AG08395 (cell line): ENCODE data around the gene ATP6V1F.

Experiments used
- DNase-seq: peaks from one replicate; pipeline ENCODE4 v3.0.0; 2012; ENCODE audit warnings: mixed read lengths, low spot score

ATP6V1F gene, protein sequence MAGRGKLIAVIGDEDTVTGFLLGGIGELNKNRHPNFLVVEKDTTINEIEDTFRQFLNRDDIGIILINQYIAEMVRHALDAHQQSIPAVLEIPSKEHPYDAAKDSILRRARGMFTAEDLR

DNA sequence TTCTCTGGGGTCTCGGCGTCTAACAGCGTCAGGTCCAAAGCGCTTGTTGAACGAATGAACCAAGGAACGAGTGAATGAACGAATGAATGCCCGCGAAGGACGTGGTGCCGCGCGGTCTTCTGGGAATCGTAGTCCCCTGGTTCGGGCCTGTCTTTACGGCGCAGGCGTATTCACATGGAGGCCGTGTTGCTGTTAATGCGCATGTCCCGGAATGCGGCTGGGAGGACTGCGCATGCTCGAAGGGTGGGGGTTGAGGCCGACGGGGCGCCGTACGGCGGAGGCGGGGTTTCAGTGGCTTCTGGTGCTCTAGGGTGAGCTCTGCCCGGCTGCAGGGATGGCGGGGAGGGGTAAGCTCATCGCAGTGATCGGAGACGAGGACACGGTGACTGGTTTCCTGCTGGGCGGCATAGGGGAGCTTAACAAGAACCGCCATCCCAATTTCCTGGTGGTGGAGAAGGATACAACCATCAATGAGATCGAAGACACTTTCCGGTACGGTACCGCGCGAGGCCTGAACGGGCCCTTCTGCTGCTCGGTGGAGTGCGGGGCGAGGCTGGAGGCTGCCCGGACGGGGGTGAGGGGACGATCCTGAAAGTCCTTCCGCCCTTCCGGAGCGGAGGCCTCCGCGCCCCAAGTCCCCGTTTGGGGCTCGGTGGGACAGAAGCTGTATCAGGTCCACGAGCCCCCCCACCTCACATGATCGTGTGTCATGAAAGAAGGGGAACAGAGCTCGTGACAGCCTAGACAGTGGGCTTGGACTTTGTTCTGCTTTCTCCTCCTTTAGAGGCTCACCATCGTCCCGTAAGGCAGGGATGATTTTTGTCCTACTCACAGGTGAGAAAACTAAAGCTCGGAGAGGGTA, at the start of gene ATP6V1F:
ATP6V1F (plus strand) TSS at position 286 of the 862 bp plus-strand sequence; CDS start at position 335, 49 bp downstream.
- peak; percentile 100 for DNase-seq

DNA sequence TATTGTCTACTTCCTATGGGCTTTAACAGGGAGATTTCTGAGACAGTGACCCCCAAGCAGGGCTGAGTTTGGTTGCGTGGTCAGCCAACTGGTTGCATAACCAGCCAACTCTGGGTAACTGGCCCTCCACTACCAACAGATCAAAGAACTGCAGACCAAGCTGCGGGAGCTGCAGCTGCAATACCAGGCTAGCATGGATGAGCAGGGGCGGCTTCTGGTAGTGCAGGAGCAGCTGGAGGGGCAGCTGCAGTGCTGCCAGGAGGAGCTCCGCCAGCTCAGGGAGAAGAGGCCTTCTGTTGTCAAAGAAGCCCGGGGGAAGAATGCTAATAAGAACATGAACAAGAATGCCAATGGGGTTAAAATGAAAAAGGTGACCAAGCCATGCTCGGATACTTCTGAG, 48.2 kb upstream of the ATP6V1F start:
- no peak for DNase-seq

DNA sequence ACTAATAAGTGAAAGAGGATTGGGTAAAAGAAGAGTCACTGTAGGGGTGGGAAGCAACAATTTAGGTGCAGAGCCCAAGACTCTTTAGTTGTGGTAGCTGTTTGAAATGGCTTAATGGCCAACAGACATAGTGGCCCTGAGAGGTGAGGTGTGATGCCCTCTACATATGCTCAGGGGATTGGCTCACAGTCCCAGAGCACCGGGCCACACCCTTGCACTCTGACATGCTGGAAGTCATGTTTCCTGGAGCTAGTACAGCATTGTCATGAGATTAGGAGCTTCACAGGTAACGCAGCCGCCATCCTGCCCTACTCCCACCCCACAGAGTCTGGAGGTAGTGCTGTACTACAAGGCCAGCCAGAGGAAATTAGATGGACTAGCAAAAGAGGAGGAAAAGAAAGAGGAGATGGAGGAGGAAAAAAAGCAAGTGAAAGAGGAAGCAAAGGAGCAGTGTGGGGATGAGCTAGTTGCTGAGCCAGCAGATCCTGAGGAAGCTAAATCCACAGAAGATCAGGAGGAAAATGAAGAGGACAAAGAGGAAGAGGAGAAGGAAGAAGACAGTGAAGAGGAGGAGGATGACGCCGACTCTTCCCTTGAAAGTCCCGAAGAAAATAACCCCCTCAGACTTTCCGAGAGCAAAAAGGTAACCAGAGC, 47.2 kb upstream of the ATP6V1F start:
- no peak for DNase-seq

DNA sequence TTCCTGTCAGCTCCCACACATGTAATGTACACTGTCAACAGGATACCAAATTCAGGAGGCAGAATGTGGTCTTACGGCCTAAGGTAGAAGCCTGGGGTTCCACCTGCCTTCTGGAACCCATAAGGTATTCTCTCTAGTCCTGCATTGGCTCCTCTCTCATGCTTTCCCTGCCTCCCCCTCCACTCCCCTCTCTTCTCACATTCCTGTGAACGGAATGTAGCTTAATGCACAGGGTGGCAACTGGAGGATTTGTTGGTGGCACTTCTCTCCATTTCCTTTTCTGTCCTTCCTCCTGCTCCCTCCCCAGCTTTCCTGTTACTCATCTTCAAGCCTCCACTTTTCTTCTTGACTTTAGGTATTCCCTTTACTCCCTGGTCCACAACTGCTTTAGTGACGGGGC, 44.0 kb upstream of the ATP6V1F start:
- no peak for DNase-seq

DNA sequence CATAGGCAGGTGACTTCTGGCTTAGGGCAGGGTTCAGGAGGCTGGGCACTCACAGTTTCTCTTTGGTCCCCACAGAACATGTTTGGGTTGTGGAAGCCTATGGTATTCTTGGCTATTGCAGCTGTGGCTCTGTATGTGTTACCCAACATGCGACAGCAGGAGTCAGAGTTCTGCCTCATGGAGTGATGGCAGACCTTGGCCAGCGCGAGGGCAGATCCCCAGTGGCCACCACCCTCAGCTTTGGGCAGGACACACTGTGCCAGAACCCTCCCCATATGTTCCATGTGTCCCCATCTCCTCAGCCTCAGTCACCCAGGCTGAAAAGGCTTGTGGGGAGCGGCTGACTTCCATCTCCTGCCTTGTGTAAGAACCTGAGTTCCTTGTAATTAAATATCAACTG, 40.9 kb upstream of the ATP6V1F start:
- DNase-seq = no peak

DNA sequence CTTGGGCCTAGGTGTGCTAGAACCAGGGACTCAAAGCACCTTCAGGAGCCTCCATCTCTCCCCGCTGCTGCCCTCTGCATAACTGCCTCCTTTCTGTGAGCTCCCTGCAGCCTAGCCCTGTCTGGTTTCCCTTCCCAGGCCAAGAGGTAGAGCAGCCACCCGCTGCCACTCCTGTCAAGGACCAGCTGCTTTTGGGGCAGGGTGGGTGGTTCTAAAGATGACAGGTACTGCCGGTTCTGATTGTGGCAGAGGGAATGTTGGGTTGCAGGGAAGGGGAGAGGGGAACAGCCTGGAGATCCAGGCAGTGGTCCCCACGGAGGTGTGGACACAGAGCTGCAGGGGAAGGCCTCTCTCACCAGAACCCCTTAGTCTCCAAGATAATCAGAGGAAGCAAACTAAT, 36.1 kb upstream of the ATP6V1F start:
- DNase-seq = no peak

DNA sequence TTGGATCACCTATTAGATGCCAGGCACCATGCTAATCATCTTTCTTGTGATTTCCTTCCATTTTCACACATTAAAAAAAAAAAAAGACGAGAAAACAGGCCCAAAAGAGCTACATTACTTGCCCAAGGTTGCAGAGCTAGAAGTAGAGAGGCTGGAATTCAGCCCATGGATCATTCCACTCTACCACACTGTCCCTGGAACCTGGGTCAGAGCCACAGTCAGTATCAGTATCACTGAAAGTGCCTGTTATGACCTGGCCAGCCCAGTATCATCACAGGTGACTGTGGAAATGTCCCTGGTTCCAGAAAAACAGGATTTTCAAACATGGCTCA, 35.8 kb upstream of the ATP6V1F start:
- no peak for DNase-seq

DNA sequence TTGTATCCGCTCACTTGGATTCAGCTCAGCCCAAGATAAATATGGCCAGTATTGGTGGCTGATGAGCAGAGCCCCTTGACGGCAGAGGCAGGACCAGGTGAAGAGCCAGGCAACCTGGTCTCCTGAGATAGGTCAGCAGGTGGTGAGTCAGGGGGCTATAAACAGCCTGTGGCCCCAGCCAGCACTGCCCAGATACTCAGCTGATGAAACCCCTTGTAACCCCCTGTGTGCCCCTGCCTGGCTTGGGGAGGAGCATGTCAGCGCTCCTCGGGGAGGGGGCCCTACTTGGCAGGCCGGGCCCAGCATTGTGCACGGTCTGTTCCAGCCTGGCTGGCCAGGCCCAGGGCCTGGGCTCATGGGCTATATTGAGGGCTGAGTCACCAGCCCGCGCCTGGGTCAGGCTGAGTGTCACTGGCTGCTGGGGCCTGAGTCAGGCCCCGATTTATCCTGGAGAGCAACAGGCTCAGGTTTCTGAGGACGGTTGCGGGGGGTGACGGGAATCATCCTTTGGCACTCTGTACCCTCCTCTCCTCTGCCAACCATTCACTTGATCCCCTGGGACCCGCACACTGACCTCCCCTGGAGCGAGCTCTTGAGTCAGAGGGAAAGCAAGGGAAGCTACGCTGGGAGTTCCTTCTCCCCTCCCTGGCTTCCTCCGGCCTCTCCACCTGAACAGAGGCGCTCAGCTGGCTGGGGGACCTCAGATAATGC, 35.3 kb upstream of the ATP6V1F start:
- DNase-seq = peak; percentile 85

DNA sequence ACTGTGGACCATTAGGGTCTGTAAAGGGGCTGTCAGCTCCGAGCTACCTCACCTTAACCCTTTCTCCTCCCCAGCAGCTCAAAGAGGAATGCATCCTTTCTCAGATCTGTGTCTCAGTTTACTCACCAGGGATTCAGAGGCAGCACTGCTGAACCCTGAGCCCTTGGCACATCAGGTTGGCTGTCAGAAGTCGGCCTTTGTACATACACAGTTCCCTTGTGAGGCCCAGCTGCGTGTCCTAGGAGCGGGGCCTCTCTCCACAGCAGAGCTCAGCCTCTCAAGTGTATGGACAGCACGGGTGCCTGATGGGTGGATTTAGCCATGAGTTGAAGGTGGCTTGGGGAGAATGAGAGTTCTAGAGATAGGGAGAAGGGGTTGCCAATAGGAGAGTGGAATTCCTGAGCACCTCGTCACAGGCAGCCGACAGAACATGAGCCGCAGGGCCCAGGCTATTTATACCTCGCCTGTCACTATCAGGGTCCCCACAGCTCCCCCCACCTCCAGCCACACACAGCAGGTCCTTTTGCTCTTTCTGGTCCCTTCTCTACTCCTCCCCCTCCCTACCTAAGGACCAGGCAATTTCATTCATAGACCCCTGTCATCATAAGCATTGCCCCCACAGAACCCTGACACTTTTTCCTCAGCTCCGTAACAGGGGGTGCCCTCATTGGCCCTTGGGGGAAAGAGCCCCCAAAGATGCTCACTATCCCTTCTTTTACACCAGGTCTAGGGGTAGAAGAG, 34.5 kb upstream of the ATP6V1F start:
- peak; percentile 69 for DNase-seq

DNA sequence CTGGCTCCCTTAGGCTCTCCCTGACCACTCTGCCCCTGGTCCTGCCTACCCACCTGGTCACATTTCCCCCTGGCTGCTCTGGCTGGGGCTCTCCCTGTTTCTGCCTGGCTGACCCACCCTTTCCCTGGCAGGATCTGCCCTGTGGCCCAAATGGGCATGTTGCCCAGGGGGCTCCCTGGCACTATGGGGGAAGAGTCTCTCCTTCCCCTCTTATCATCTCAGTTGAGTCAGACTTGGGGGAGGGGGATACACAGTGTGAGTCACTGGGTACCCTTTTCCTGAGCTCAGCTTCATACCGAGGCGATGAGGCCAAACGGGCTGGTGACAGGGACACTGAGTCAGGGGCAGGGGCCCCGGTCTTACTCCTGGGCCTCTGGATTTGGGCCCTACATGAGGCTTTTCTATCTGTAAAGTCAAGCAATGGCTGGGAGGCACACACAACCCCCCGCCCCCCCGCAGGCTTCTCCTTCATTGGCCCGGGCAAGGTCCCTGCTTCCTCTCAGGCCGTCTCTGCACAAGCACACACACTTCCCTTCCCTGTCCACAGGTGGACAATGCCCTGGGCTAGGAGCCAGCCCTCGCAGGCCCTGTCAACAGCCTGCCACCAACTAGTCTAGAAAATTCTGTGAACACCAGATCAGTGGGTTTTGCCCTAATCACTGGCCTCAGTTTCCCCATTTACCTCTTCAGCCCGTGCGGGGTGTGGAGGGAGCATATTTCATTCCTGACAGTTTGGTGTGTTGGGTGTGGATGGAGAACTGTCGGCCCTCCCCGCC, 33.1 kb upstream of the ATP6V1F start:
- DNase-seq = no peak

DNA sequence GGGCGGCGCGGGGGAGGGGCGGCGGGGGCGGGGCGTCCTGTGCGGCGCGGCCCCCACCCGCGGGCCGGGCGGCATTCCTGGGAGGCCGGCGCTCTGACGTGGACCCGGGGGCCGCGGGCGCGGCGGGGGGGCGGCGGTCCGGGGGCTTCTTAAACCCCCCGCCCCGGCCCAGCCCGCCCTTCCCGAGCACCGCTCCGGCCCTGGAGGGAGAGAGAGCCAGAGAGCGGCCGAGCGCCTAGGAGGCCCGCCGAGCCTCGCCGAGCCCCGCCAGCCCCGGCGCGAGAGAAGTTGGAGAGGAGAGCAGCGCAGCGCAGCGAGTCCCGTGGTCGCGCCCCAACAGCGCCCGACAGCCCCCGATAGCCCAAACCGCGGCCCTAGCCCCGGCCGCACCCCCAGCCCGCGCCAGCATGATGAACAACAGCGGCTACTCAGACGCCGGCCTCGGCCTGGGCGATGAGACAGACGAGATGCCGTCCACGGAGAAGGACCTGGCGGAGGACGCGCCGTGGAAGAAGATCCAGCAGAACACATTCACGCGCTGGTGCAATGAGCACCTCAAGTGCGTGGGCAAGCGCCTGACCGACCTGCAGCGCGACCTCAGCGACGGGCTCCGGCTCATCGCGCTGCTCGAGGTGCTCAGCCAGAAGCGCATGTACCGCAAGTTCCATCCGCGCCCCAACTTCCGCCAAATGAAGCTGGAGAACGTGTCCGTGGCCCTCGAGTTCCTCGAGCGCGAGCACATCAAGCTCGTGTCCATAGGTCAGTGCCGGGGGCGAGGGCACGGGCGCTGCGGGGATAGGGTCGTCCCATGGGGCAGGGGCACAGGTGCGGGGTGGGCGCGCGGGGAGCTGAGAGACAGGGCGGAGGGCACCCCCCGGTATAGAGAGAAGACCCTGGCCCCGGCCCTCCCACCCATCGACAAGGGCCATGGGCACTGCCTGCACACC, 32.2 kb upstream of the ATP6V1F start, which contains the start of gene FLNC:
FLNC (plus strand) TSS at position 176 of the 947 bp plus-strand sequence; CDS start at position 408, 232 bp downstream.
- peak; percentile 79 for DNase-seq

DNA sequence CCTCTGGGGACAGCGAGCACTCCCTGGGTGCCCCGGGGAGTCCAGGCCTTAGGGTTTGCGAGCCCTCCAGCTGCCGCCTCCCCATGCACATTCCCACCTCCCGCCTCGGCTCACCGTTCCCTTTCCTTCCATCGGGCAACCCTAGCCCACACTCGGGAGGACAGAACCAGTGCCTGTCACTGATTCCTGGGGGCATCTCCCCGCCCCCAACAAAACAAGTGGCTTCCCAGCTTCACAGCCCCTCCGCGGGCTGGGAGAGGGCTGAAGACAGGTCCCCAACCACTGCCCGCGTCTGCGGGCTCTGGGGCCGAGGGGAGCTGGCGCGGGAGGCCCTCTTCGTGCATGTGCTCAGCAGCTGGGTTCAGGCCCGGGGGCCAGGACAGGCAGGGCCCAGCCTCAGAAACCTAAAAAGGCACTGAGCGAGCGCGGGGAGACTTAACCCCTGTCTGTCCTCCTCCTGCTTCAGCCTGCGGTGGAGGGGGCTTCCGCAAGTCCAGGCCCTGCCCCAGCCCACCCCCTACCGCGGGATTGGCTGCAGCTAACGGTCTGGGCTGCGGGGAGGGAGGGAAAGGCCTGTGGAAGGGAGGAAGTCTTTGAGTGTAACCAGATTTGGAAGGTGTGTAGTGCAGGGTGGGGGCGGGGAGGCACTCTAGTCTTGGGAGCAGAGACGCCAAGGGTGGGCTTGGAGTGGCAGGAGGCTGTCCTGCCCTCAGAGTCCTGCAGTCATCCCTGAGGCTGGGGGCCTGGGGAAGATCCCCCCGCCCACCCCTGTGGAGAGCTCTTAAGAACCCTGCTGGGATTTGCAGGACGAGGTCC, 31.3 kb upstream of the ATP6V1F start:
- DNase-seq = peak; percentile 49

DNA sequence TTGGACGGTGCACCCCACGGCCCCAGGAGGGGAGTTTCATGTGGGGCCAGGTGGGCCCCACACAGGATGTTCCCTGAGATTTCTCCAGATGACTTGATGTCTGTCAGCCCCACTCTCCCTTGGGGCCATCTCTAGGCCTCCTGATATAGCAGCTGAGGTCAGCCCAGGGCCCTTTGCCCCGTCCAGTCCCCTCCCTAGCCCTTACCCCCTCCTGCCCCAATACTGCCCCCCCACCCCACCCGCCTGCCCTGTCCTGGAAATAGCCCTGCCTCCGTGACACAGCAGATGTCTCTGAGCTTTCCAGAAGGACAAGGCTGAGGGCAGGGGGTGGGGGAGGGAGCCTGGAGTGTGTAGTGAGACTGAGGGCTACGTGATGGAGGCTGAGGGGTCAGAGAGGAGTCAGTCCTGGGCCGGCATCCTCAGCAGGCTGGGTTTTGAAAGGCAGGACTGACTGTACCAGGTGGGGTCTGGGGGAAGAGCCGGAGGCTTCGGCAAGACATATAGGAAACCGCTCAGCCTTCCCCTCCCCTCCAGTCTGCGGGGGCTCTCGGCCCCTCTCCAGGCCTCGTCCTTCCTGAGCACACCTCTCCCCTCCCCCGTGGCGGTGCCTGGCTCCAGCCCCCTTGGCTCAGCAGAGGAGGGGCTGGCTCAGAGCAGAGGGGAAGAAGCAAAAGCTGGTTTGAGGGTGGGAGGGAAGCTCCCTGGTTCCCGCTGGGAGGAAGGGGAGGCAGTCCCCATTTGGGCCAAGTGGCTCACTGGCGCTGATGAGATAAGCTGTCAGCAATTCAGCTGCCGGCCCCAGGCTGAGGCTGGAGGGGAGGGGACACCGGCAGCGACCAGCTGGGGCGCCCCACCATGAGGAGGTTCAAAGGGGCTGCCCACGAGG, 30.4 kb upstream of the ATP6V1F start:
- peak; percentile 41 for DNase-seq

DNA sequence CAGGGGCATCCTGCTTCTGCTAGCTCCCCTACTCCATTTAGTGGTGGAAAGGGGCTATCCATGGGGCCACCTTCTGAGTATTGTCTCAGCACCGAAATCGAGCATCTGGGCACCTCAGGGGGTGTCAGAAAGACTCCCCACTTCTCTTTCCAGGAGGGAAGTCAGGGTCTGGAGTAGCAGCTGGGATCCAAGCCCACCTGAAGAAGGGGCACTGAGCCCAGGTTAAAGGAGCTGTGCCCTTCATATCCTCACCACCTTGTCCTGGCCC, 29.8 kb upstream of the ATP6V1F start:
- DNase-seq = no peak

DNA sequence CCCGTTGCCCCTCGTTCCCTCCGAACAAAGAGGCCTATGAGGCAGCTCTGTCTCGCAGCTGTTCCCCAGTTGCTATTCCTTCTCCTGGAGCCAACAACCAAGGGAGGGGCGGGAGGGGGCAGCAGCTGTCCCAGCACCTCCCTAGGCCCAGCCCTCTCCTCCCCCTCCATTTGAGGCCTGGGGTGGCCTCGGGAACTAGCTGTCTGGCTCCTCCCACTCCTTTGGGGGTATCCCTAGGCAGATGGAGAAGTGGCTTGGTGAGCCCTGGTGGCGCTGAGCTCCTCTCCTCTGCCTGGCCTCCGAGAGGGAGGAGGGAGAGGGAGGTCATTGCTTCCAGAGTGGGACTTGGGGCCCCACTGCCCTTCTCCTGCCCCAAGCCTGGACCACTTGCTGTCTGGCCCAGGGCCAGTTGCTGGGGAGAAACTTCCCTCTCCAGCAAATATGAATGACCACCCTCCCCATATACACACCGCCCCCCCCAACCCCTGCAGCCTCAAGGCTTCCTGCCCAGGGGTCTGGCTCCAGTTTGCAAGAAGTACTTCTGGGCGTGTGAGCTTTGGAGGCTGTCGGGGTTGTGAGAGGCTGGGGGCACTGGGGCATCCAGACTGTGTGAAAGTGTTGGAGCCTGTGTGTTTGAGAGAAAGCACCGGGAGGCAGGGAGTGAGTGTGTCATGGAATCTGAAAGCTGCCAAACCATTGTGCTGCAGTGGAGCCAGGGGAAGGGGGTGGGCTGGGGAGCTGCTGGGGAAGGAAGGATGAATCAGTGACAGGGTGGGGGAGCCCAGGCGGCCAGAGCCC, 29.3 kb upstream of the ATP6V1F start:
- DNase-seq = peak; percentile 83

DNA sequence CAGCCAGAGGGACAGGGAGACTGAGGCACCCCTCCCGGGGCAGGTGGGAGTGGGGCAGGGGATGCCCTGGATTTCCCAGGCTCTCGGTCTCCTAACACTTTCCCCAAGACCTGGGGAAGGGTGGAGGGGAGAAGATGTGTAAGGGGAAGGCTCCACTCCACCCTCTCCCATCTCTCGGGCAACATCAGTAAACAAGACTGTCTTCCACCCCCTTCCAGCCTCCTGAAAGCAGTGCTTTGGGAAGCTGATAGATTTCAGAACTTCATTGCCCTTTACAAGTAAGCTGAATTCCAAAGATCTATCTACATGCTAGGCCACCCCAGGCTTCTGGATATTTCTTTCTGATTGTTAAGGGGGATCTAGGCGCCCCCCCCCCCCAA, 28.7 kb upstream of the ATP6V1F start:
- DNase-seq = peak; percentile 53

DNA sequence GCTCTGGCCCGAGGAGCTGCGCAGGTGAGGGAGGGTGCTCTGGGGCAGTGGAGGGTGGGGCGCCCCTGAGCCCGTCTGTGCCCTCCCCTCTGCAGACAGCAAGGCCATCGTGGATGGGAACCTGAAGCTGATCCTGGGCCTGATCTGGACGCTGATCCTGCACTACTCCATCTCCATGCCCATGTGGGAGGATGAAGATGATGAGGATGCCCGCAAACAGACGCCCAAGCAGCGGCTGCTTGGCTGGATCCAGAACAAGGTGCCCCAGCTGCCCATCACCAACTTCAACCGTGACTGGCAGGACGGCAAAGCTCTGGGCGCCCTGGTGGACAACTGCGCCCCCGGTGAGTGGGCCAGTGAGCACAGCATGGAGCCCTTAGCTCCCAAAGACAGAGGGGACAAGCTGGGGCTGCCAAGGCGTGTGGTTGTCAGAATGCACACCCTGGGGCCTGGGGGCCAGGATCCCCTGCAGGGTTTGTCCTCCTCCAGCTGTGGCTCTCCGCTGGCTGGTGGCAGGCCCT, 27.4 kb upstream of the ATP6V1F start:
- DNase-seq = no peak
